Panc1 (cell line): ENCODE measurements around the gene LRRC45. TPM values are rescaled to one million over a fixed set of nuclear protein-coding genes. Genes with fewer than 3 reads are reported as not detected.

Experiments
- ATAC-seq: fragments of 200-7000 bp; cut with Tn5 transposase; 2 replicates; pipeline ENCODE4 v1.9.1; 2020; ENCODE audit warnings: mild to moderate bottlenecking, moderate library complexity
- BruUV-seq: library from RNA; stranded (reverse); fragments of 400-500 nt; replicated peaks from 2 replicates; lab custom pipeline; 2021; lab: Mats Ljungman, UMichigan
- CTCF ChIA-PET: fragments of 300-600 bp; sonication (Branson Sonifier 250); formaldehyde crosslinking; loops from one replicate; lab custom pipeline; 2022; ENCODE audit warnings: antibody characterized with exemption; lab: Charles Lee
- POLR2A ChIA-PET: fragments of 300-600 bp; sonication (Branson Sonifier 250); formaldehyde crosslinking; loops from one replicate; lab custom pipeline; 2022; ENCODE audit warnings: antibody characterized with exemption; lab: Charles Lee
- DNase-seq: peaks from one replicate; pipeline ENCODE4 v3.0.0-alpha.2; 2010; ENCODE audit warnings: low read depth, low spot score
- H3K27ac ChIP-seq: 2 replicates; pipeline ENCODE4 v1.5.1; 2011; ENCODE audit warnings: mild to moderate bottlenecking, low read length, inconsistent platforms
- H3K27me3 ChIP-seq: fragments of 200-500 bp; sonication (Bioruptor generic); 2 replicates; pipeline ENCODE4 v1.6.0; 2014; ENCODE audit warnings: low read length, inconsistent platforms; ENCODE audit not compliant: control insufficient read depth, insufficient read depth
- H3K36me3 ChIP-seq: fragments of 200-500 bp; sonication (Bioruptor generic); 2 replicates; pipeline ENCODE4 v1.5.1; 2014; ENCODE audit warnings: inconsistent platforms, mild to moderate bottlenecking, low read length, moderate library complexity; ENCODE audit not compliant: control insufficient read depth, insufficient read depth
- H3K4me1 ChIP-seq: 2 replicates; pipeline ENCODE4 v1.5.1; 2011; ENCODE audit warnings: inconsistent platforms, mild to moderate bottlenecking, low read length, moderate library complexity; ENCODE audit not compliant: control insufficient read depth, insufficient read depth
- H3K4me3 ChIP-seq, 2 experiments: 2 replicates each; pipeline ENCODE4 v1.5.1; 2011 to 2012; ENCODE audit warnings: low read depth in 2 of 2, low read length in 2 of 2, mild to moderate bottlenecking in 2 of 2, inconsistent platforms in 1 of 2, moderate library complexity in 1 of 2
- H3K9me3 ChIP-seq: fragments of 200-500 bp; sonication (Bioruptor generic); 2 replicates; pipeline ENCODE4 v1.5.1; 2014; ENCODE audit warnings: low read depth, mild to moderate bottlenecking, inconsistent platforms, low read length, moderate library complexity; ENCODE audit not compliant: control insufficient read depth, insufficient read depth
- POLR2AphosphoS5 ChIP-seq: IDR thresholded peaks from 2 replicates; pipeline ENCODE4 v1.6.1; 2012; ENCODE audit warnings: mild to moderate bottlenecking, low read depth, low read length, moderate library complexity
- SIN3A ChIP-seq: IDR thresholded peaks from 2 replicates; pipeline ENCODE4 v1.6.1; 2012; ENCODE audit warnings: low read depth, mild to moderate bottlenecking, low read length, moderate library complexity, borderline replicate concordance; ENCODE audit not compliant: insufficient read depth
- TCF7L2 ChIP-seq: IDR thresholded peaks from 2 replicates; pipeline ENCODE4 v1.6.1; 2011; ENCODE audit warnings: mild to moderate bottlenecking, low read depth, low read length, inconsistent platforms
- in situ Hi-C: cut with HindIII; loops from 2 replicates; pipeline ENCODE4 v1.10.0; 2016; ENCODE audit warnings: low sequenced_read_pairs, low pct_unique_long_range_greater_than_20kb
- intact Hi-C: fragments of 100-400 bp; cut with micrococcal nuclease; formaldehyde crosslinking; loops from one replicate; pipeline ENCODE4 v1.10.0; 2022; ENCODE audit not compliant: unreplicated experiment
- total RNA-seq: library from RNA; stranded (reverse); gene quantifications from one replicate; pipeline ENCODE4 v1.2.1, GENCODE V29; 2021; ENCODE audit not compliant: unreplicated experiment
- TF ChIP-seq, protein P1 (sequence below), 2 experiments: IDR thresholded peaks; 2 replicates each; pipeline ENCODE4 v1.6.1; 2011 to 2012; ENCODE audit warnings: low read depth in 2 of 2, control low read depth in 1 of 2, low read length in 1 of 2, mild to moderate bottlenecking in 1 of 2, moderate library complexity in 1 of 2; ENCODE audit not compliant: insufficient read depth in 1 of 2
- TF ChIP-seq, protein P2 (sequence below): fragments of 450-650 bp; IDR thresholded peaks from 2 replicates; pipeline ENCODE4 v1.5.1; 2017; ENCODE audit warnings: mild to moderate bottlenecking

Gene LRRC45
- total RNA-seq, 1 experiment from 2014 or later = 29.9 TPM

DNA sequence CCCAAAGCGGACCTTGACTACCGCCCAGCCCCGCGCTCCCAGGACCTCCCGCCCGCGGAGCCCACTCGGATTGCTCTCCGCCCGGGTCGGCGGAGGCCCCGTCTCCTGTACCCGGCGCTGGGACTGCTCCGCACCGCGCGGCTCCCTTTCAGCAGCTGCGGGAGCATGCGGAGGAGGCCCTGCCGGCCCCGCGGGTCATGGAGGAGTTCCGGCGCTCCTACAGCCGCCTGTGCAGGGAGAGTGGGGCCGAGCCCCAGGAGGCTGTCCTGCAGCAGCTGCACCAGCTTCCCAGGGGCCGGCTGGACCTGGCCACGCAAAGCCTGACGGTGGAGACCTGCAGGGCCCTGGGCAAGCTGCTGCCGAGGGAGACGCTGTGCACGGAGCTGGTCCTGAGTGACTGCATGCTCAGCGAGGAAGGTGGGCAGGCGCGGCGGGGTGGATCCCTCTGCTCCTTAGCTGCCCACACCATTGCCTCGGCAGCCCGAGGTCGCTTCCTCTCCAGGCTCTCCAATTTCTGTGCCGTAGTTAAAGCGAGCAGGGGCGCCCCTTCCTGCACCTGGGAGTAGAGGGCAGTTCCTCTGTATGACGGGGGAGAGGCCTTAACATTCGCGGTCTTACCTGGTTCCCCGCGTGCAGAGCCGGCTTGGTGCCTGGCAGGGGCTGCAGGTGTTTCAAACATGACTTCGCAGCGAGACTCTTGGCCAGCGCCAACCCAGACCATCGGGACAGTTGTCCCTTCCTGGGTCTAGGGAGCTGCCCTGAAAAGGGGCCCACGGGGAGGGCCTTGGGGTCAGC lies 539 bp downstream of the LRRC45 start:
- ChIA-PET CTCF (interaction anchor here (1.3 to 5.3 kb wide), 2 partner anchors 14 to 63 kb away, joined by 6 to 37 read pairs; partner anchors contain the start of genes DCXR and NOTUM), POLR2A (interaction anchor here (0.6 kb wide), 2 partner anchors 27 to 143 kb away, joined by 6 to 13 read pairs; no protein-coding TSS in a partner anchor)
- intact Hi-C loops (loop anchor here (10.0 kb wide), 1 partner anchor 159 kb away; the partner anchor contains the start of gene P4HB), in situ Hi-C loops (no loop called here)
- ATAC-seq (peak; percentile 9; the same call in 1 of the 2 replicates), DNase-seq (no peak)
- Histone ChIP-seq H3K27ac (peak overlapping the region; percentile 74), H3K4me1 (peaks cover 27% of the 10 kb centered on the region), H3K4me3 (peak overlapping the region; percentile 65 to 84), H3K36me3 (no peaks in the 10 kb centered on the region; the same call in 1 of the 2 replicates), H3K9me3 (no peaks in the 10 kb centered on the region), H3K27me3 (no peaks in the 10 kb centered on the region)
- no TSS peak for BruUV-seq
- TF ChIP-seq SIN3A = no peak; the same call in 1 of the 2 replicates
- no peak for TF ChIP-seq TCF7L2
- TF ChIP-seq, protein P1, sequence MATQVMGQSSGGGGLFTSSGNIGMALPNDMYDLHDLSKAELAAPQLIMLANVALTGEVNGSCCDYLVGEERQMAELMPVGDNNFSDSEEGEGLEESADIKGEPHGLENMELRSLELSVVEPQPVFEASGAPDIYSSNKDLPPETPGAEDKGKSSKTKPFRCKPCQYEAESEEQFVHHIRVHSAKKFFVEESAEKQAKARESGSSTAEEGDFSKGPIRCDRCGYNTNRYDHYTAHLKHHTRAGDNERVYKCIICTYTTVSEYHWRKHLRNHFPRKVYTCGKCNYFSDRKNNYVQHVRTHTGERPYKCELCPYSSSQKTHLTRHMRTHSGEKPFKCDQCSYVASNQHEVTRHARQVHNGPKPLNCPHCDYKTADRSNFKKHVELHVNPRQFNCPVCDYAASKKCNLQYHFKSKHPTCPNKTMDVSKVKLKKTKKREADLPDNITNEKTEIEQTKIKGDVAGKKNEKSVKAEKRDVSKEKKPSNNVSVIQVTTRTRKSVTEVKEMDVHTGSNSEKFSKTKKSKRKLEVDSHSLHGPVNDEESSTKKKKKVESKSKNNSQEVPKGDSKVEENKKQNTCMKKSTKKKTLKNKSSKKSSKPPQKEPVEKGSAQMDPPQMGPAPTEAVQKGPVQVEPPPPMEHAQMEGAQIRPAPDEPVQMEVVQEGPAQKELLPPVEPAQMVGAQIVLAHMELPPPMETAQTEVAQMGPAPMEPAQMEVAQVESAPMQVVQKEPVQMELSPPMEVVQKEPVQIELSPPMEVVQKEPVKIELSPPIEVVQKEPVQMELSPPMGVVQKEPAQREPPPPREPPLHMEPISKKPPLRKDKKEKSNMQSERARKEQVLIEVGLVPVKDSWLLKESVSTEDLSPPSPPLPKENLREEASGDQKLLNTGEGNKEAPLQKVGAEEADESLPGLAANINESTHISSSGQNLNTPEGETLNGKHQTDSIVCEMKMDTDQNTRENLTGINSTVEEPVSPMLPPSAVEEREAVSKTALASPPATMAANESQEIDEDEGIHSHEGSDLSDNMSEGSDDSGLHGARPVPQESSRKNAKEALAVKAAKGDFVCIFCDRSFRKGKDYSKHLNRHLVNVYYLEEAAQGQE (IDR thresholded peaks at IDR 0.05; ENCODE audit: insufficient read depth in 1 of 2, low read depth in 2 of 2, low read length in 1 of 2) = no peak
- TF ChIP-seq, protein P2, sequence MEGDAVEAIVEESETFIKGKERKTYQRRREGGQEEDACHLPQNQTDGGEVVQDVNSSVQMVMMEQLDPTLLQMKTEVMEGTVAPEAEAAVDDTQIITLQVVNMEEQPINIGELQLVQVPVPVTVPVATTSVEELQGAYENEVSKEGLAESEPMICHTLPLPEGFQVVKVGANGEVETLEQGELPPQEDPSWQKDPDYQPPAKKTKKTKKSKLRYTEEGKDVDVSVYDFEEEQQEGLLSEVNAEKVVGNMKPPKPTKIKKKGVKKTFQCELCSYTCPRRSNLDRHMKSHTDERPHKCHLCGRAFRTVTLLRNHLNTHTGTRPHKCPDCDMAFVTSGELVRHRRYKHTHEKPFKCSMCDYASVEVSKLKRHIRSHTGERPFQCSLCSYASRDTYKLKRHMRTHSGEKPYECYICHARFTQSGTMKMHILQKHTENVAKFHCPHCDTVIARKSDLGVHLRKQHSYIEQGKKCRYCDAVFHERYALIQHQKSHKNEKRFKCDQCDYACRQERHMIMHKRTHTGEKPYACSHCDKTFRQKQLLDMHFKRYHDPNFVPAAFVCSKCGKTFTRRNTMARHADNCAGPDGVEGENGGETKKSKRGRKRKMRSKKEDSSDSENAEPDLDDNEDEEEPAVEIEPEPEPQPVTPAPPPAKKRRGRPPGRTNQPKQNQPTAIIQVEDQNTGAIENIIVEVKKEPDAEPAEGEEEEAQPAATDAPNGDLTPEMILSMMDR = no peak
- TF ChIP-seq POLR2AphosphoS5 = no peak

DNA sequence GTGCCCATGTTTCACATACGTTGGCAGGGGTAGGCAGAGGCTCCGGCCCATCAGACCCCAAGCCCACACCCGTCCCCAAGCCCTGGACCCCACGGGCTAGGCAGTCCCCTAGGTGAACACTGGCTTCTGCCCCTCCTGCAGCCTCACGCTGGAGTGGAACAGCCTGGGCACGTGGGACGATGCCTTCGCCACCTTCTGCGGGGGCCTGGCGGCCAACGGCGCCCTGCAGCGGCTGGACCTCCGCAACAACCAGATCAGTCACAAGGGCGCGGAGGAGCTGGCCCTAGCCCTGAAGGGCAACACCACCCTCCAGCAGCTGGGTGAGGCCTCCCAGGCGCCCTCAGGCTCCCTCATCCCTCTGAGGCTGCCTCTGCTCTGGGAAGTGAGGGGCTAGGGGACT lies 1.8 kb downstream of the LRRC45 start:
- H3K4me3 ChIP-seq = no peak overlapping the region
- no peak overlapping the region for H3K27ac ChIP-seq
- DNase-seq (no peak), ATAC-seq (no peak)
- no peaks in the 10 kb centered on the region; the same call in 1 of the 2 replicates for H3K36me3 ChIP-seq
- H3K4me1 ChIP-seq = peaks cover 22% of the 10 kb centered on the region
- TF ChIP-seq POLR2AphosphoS5 (no peak), SIN3A (no peak), TCF7L2 (no peak)
- TF ChIP-seq, protein P1 (IDR thresholded peaks at IDR 0.05; ENCODE audit: insufficient read depth in 1 of 2, low read depth in 2 of 2, low read length in 1 of 2) = no peak
- TF ChIP-seq, protein P2 = no peak
- BruUV-seq = no TSS peak
- no peaks in the 10 kb centered on the region for H3K27me3 ChIP-seq
- H3K9me3 ChIP-seq = no peaks in the 10 kb centered on the region
- intact Hi-C loops (loop anchor here (10.0 kb wide), 1 partner anchor 160 kb away; the partner anchor contains the start of gene P4HB), in situ Hi-C loops (no loop called here)
- CTCF ChIA-PET = no interaction called here
- POLR2A ChIA-PET = no interaction called here
